GM12878 (cell line): ENCODE measurements around the gene CNGA1. TPM values are rescaled to one million over a fixed set of nuclear protein-coding genes. Genes with fewer than 3 reads are reported as not detected.

Experiments
- ATAC-seq: fragments of 200-7000 bp; cut with Tn5 transposase; 3 replicates; pipeline ENCODE4 v1.9.1; 2020; ENCODE audit warnings: mild to moderate bottlenecking, moderate library complexity
- Bru-seq: library from RNA; stranded (reverse); fragments of 400-500 nt; gene quantifications from one replicate; lab custom pipeline; 2021; lab: Mats Ljungman, UMichigan
- BruChase-seq, 2 experiments: library from RNA; stranded (reverse); fragments of 400-500 nt; gene quantifications; one replicate each; lab custom pipeline; 2021; lab: Mats Ljungman, UMichigan
- BruUV-seq: library from RNA; stranded (reverse); fragments of 400-500 nt; replicated peaks from 2 replicates; lab custom pipeline; 2021; lab: Mats Ljungman, UMichigan
- CTCF ChIA-PET: fragments of 300-600 bp; sonication (Branson Sonifier 250); formaldehyde crosslinking; extraction: SDS; loops from one replicate; lab custom pipeline; 2021; ENCODE audit warnings: inconsistent platforms; lab: Yijun Ruan, JAX
- POLR2A ChIA-PET: fragments of 350-600 bp; formaldehyde crosslinking; extraction: SDS; loops from one replicate; lab custom pipeline; 2021; ENCODE audit warnings: inconsistent platforms; lab: Charles Lee
- RAD21 ChIA-PET: fragments of 300-600 bp; sonication (Branson Sonifier 250); formaldehyde crosslinking; loops from one replicate; lab custom pipeline; 2023; ENCODE audit warnings: antibody characterized with exemption; ENCODE audit not compliant: unreplicated experiment; lab: Charles Lee
- SMC1A ChIA-PET: fragments of 300-600 bp; sonication (Branson Sonifier 250); formaldehyde crosslinking; loops from one replicate; lab custom pipeline; 2023; ENCODE audit not compliant: unreplicated experiment, uncharacterized antibody; lab: Charles Lee
- DNase-seq: peaks from one replicate; pipeline ENCODE4 v3.0.0-alpha.2; 2011; ENCODE audit warnings: low read depth, low spot score
- FAIRE-seq: peaks from 3 replicates; lab custom pipeline; 2011; peaks lifted over from hg19 to GRCh38; lab: Jason Lieb, UNC
- H2AFZ ChIP-seq: 2 replicates; pipeline ENCODE4 v1.6.0; 2011; ENCODE audit warnings: low read depth, low read length, control low read depth; ENCODE audit not compliant: control insufficient read depth
- H3K27ac ChIP-seq: 2 replicates; pipeline ENCODE4 v1.5.1; 2011; ENCODE audit warnings: control low read depth; ENCODE audit not compliant: control insufficient read depth, insufficient read depth
- H3K27me3 ChIP-seq, 2 experiments: replicated peaks in 1 of 2; 2 replicates each; pipeline versions ENCODE4 v1.6.0 to v1.6.1; 2011; ENCODE audit warnings: low read length in 1 of 2; ENCODE audit not compliant: control insufficient read depth in 2 of 2, insufficient read depth in 2 of 2
- H3K36me3 ChIP-seq, 2 experiments: 2 replicates each; pipeline ENCODE4 v1.5.1; 2011; ENCODE audit warnings: low read length in 1 of 2; ENCODE audit not compliant: control insufficient read depth in 2 of 2, insufficient read depth in 2 of 2
- H3K4me1 ChIP-seq: 2 replicates; pipeline ENCODE4 v1.6.1; 2011; ENCODE audit warnings: mild to moderate bottlenecking, low read length, moderate library complexity, mixed read lengths; ENCODE audit not compliant: control insufficient read depth, insufficient read depth
- H3K4me2 ChIP-seq: 2 replicates; pipeline ENCODE4 v1.6.0; 2011; ENCODE audit warnings: control low read depth; ENCODE audit not compliant: control insufficient read depth, insufficient read depth
- H3K4me3 ChIP-seq: fragments of 200-600 bp; sonication (generic); 2 replicates; pipeline ENCODE4 v1.5.1; 2016
- H3K79me2 ChIP-seq: 2 replicates; pipeline ENCODE4 v1.6.0; 2011; ENCODE audit warnings: low read length; ENCODE audit not compliant: control insufficient read depth, insufficient read depth
- H3K9ac ChIP-seq: 2 replicates; pipeline ENCODE4 v1.8.0; 2011; ENCODE audit warnings: low read length, control low read depth, mixed read lengths; ENCODE audit not compliant: control insufficient read depth, insufficient read depth
- H3K9me3 ChIP-seq: replicated peaks from 3 replicates; pipeline ENCODE4 v1.5.1; 2011; ENCODE audit warnings: mild to moderate bottlenecking, low read length; ENCODE audit not compliant: control insufficient read depth, insufficient read depth
- H4K20me1 ChIP-seq: 2 replicates; pipeline ENCODE4 v1.6.0; 2011; ENCODE audit not compliant: control insufficient read depth, insufficient read depth
- BACH1 ChIP-seq: fragments of 450-650 bp; IDR thresholded peaks from 2 replicates; pipeline ENCODE4 v1.6.1; 2017; ENCODE audit warnings: mild to moderate bottlenecking, borderline replicate concordance
- DPF2 ChIP-seq: fragments of 450-650 bp; IDR thresholded peaks from 2 replicates; pipeline ENCODE4 v1.6.1; 2017; ENCODE audit warnings: mild to moderate bottlenecking
- ETV6 ChIP-seq, 2 experiments: fragments of 450-650 bp in 1 of 2; IDR thresholded peaks in 1 of 2; conservative IDR thresholded peaks in 1 of 2; 2 replicates each; pipeline ENCODE4 v1.6.1; 2014; ENCODE audit warnings: antibody characterized with exemption in 1 of 2, borderline replicate concordance in 1 of 2, low read depth in 1 of 2, mild to moderate bottlenecking in 1 of 2, moderate library complexity in 1 of 2
- FOXK2 ChIP-seq: fragments of 450-650 bp; IDR thresholded peaks from 2 replicates; pipeline ENCODE4 v1.6.1; 2017; ENCODE audit warnings: mild to moderate bottlenecking, moderate library complexity
- HDAC6 ChIP-seq: fragments of 200-600 bp; sonication (generic); IDR thresholded peaks from one replicate; pipeline ENCODE4 v1.8.0; 2017; ENCODE audit warnings: antibody characterized with exemption; ENCODE audit not compliant: unreplicated experiment
- HDGF ChIP-seq: fragments of 450-650 bp; IDR thresholded peaks from 2 replicates; pipeline ENCODE4 v1.6.1; 2016; ENCODE audit warnings: antibody characterized with exemption
- IKZF2 ChIP-seq, 2 experiments: fragments of 450-650 bp; IDR thresholded peaks; 2 replicates each; pipeline ENCODE4 v1.6.1; 2017; ENCODE audit warnings: mild to moderate bottlenecking in 2 of 2, moderate library complexity in 2 of 2
- POLR2A ChIP-seq: IDR thresholded peaks from 2 replicates; pipeline ENCODE4 v1.6.1; 2011; ENCODE audit warnings: low read depth, mild to moderate bottlenecking, low read length
- POLR2AphosphoS2 ChIP-seq: IDR thresholded peaks from 2 replicates; pipeline ENCODE4 v1.6.1; 2011; ENCODE audit warnings: low read depth, mild to moderate bottlenecking, low read length, improper control_type of control experiment, moderate library complexity
- RAD21 ChIP-seq: IDR thresholded peaks from 2 replicates; pipeline ENCODE4 v1.6.1; 2011; ENCODE audit warnings: mild to moderate bottlenecking, low read depth, low read length, moderate library complexity; ENCODE audit not compliant: insufficient read depth
- TAF1 ChIP-seq: IDR thresholded peaks from 2 replicates; pipeline ENCODE4 v1.6.1; 2011; ENCODE audit warnings: mild to moderate bottlenecking, low read depth, low read length, borderline replicate concordance
- WGBS: methylation state at CpG from one replicate; pipeline ENCODE4 v1.1.6; 2016; ENCODE audit warnings: low lambda C conversion rate; ENCODE audit not compliant: insufficient replicate concordance, insufficient coverage; ENCODE audit errors: missing lambda C conversion rate; 5-methylcytosine and 5-hydroxymethylcytosine counted together
- in situ Hi-C: fragments of 300-500 bp; cut with MboI; formaldehyde crosslinking; loops from 9 replicates; pipeline ENCODE4 v1.14.3; 2018; ENCODE audit warnings: mixed read lengths
- intact Hi-C: fragments of 100-400 bp; cut with micrococcal nuclease; formaldehyde crosslinking; loops from one replicate; pipeline ENCODE4 v1.14.2; 2022; ENCODE audit not compliant: unreplicated experiment
- long read RNA-seq, 2 experiments: library from polyadenylated mRNA; unstranded; transcript quantifications; one replicate each; pipeline ENCODE4 v2.0.0, GENCODE V29; 2019 to 2020
- polyA minus RNA-seq, 3 experiments: library from RNA; depleted of rRNA, polyadenylated mRNA; stranded (reverse); fragments of >200 nt; gene quantifications; 2 replicates each; pipeline ENCODE4 v1.2.3, GENCODE V29; 2011
- polyA plus RNA-seq, 11 experiments: library from polyadenylated mRNA; depleted of rRNA in 4 of 11; unstranded in 6 of 11; stranded (reverse) in 5 of 11; fragments of >200 nt; fragmentation: Nextera tagmentation in 4 of 11; fragmentation: Illumina TruSeq in 1 of 11; extraction: Ambion mirVana in 4 of 11; extraction: Trizol in 1 of 11; gene quantifications; 1 replicate in 1 of 11; 2 replicates in 10 of 11; pipeline versions ENCODE4 v1.2.1 to v1.2.3, GENCODE V29; 2011 to 2016; ENCODE audit warnings: inconsistent platforms in 2 of 11, missing spikeins in 2 of 11, low read depth in 1 of 11
- total RNA-seq, 4 experiments: library from RNA; depleted of rRNA in 3 of 4; stranded (reverse); fragments of >200 nt in 3 of 4; fragmentation: Illumina TruSeq in 1 of 4; extraction: Trizol in 1 of 4; gene quantifications; 2 replicates each; pipeline versions ENCODE4 v1.2.1 to v1.2.3, GENCODE V29; 2013 to 2021
- TF ChIP-seq, protein P1 (sequence below): fragments of 450-650 bp; IDR thresholded peaks from 2 replicates; pipeline ENCODE4 v1.6.1; 2016; ENCODE audit warnings: mild to moderate bottlenecking, moderate library complexity, borderline replicate concordance
- TF ChIP-seq, protein P2 (sequence below): fragments of 150-350 bp; IDR thresholded peaks from 2 replicates; pipeline ENCODE4 v1.6.1; 2014; ENCODE audit warnings: mild to moderate bottlenecking, low read depth, low read length

The CNGA1 gene
- total RNA-seq (2013; cell fraction: nucleolus; rRNA removed): 4.8 and 5.0 TPM in 2 replicates
- total RNA-seq (2014; rRNA removed): 8.7 and 14.2 TPM in 2 replicates
- 4.5 and 4.7 TPM in 2 replicates for total RNA-seq (2014; rRNA removed; fragmentation: Illumina TruSeq; extraction: Trizol)
- 4.8 and 5.1 TPM in 2 replicates for total RNA-seq (2021)
- 1.4 TPM for polyA plus RNA-seq (2011; ENCODE audit: low read depth)
- 0.32 and 0.38 TPM in 2 replicates for polyA plus RNA-seq (2011; rRNA removed)
- 0.10 and 0.48 TPM in 2 replicates for polyA plus RNA-seq (2011; cell fraction: cytosol; rRNA removed)
- 0.20 and 0.30 TPM in 2 replicates for polyA plus RNA-seq (2011; cell fraction: nucleus; rRNA removed)
- polyA plus RNA-seq (2012): 3.3 and 3.4 TPM in 2 replicates
- 3.4 and 5.1 TPM in 2 replicates for polyA plus RNA-seq (2014; fragmentation: Illumina TruSeq; extraction: Trizol)
- 1 to 10 TPM; 7.9 to 8.9 TPM for polyA plus RNA-seq (2014; fragmentation: Nextera tagmentation; extraction: Ambion mirVana)
- polyA plus RNA-seq (2014; rRNA removed): 6.0 and 6.9 TPM in 2 replicates
- polyA plus RNA-seq (2016; fragmentation: Nextera tagmentation; extraction: Ambion mirVana): 1 to 10 TPM; 3.9 to 5.1 TPM
- polyA minus RNA-seq (2011; rRNA and poly(A)+ RNA removed): 0.95 TPM in 1 of 2 replicates, not detected in the other
- 1.0 TPM in 1 of 2 replicates, not detected in the other for polyA minus RNA-seq (2011; cell fraction: cytosol; rRNA and poly(A)+ RNA removed)
- not detected in 2 replicates for polyA minus RNA-seq (2011; cell fraction: nucleus; rRNA and poly(A)+ RNA removed)
- Bru-seq, nascent RNA: percentile 31 among the genes with signal in this experiment
- percentile 26 among the genes with signal in this experiment for BruChase-seq, experiment 1, labeled RNA remaining after a 6-hour chase
- percentile 26 among the genes with signal in this experiment for BruChase-seq, experiment 2, labeled RNA remaining after a 2-hour chase
- long read RNA-seq, experiment 1: 0 reads
- long read RNA-seq, experiment 2, partial matches to known transcripts: 0 of 1 reads
- long read RNA-seq, experiment 2, other reads (novel, unspliced or antisense): 1 of 1 reads

DNA sequence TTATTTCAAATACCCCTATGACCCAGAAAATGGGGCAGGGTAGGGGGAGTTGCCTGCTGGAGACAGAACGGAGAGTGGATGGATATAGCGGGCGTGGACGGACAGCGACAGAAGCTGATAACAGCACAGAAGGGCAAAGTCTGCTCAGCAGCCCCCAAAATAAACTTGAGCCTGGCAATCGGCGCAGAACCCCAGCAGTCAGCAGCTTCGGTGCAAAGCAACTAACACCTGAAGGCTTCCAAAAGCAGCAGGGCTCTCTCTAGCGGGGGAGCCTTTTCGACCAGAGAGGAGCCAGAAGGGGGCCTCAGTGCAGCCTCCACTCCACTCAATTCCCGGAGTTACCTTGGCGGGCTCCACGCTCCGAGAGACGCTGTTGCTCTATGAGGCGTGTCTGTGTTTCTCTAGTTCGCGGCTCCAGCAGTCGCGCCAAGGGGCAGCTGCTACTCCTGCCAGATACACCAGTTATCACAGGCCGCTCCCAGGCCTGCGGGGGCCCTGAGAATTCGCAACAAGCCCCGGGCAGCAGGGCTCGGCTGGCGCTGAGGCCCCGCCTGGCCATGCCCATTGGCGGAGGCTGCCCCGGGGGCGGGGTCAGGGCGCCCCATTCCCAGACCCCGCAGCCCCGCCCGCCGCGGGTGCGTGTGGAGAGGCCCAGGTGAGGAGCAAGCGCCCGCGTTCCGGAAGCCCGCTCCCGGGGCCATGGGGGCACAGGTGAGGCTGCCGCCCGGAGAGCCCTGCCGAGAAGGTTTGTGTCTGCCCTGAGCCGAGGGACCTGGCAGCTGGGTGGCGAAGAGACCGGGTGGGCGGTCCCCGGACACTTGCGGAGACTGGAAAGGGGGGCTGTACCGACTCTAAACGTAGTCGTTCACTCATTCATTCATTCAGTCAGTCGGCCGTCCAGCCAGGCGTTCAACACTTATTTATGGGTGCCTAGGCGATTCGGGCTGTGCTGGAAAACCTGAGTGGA is at the start of gene CNGA1, which contains the start of gene NIPAL1:
TSS of gene CNGA1 (minus strand) at position 541 of the 967 bp plus-strand sequence. CDS start 63,992 bp downstream, outside the sequence.
TSS of gene NIPAL1 (plus strand) at position 632 of the 967 bp plus-strand sequence. CDS start at position 700, 68 bp downstream.
- in situ Hi-C loops: no loop called here
- 8% methylated on average over 57 of the region's 60 CpGs for WGBS
- ChIA-PET SMC1A (no interaction called here), RAD21 (interaction anchor here (1.5 kb wide), 1 partner anchor 31 kb away, joined by 4 read pairs; no protein-coding TSS in a partner anchor), CTCF (interaction anchor here (0.6 to 1.7 kb wide), 5 partner anchors 14 to 71 kb away, joined by 3 to 7 read pairs (median 4); no protein-coding TSS in a partner anchor), POLR2A (no interaction called here)
- Histone ChIP-seq H3K9ac (peak within 1 kb of the TSS; percentile 65), H3K4me1 (no peaks in the 10 kb centered on the region), H3K79me2 (no peaks in the 10 kb centered on the region), H3K27ac (peak within 1 kb of the TSS; percentile 30; the same call in 1 of the 2 replicates), H3K9me3 (no peaks in the 10 kb centered on the region; the same call in 2 of the 3 replicates), H4K20me1 (no peaks in the 10 kb centered on the region), H3K4me3 (peak within 1 kb of the TSS; percentile 89), H3K4me2 (peak within 1 kb of the TSS; percentile 96), H3K27me3 (no peaks in the 10 kb centered on the region; a peak in 1 of 4 replicates), H2AFZ (peak within 1 kb of the TSS; percentile 85), H3K36me3 (no peaks in the 10 kb centered on the region)
- ATAC-seq: peak; percentile 95
- FAIRE-seq: peak; percentile 66
- intact Hi-C loops: loop anchor here (1.0 kb wide), 1 partner anchor 71 kb away; no protein-coding TSS in a partner anchor
- no peak for DNase-seq
- BruUV-seq: no TSS peak
- TF ChIP-seq POLR2AphosphoS2: no peak
- no peak for TF ChIP-seq BACH1
- TF ChIP-seq RAD21: peak; percentile 58
- TF ChIP-seq FOXK2: no peak
- TF ChIP-seq, protein P1, sequence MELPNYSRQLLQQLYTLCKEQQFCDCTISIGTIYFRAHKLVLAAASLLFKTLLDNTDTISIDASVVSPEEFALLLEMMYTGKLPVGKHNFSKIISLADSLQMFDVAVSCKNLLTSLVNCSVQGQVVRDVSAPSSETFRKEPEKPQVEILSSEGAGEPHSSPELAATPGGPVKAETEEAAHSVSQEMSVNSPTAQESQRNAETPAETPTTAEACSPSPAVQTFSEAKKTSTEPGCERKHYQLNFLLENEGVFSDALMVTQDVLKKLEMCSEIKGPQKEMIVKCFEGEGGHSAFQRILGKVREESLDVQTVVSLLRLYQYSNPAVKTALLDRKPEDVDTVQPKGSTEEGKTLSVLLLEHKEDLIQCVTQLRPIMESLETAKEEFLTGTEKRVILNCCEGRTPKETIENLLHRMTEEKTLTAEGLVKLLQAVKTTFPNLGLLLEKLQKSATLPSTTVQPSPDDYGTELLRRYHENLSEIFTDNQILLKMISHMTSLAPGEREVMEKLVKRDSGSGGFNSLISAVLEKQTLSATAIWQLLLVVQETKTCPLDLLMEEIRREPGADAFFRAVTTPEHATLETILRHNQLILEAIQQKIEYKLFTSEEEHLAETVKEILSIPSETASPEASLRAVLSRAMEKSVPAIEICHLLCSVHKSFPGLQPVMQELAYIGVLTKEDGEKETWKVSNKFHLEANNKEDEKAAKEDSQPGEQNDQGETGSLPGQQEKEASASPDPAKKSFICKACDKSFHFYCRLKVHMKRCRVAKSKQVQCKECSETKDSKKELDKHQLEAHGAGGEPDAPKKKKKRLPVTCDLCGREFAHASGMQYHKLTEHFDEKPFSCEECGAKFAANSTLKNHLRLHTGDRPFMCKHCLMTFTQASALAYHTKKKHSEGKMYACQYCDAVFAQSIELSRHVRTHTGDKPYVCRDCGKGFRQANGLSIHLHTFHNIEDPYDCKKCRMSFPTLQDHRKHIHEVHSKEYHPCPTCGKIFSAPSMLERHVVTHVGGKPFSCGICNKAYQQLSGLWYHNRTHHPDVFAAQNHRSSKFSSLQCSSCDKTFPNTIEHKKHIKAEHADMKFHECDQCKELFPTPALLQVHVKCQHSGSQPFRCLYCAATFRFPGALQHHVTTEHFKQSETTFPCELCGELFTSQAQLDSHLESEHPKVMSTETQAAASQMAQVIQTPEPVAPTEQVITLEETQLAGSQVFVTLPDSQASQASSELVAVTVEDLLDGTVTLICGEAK: no peak
- TF ChIP-seq HDAC6: no peak
- no peak for TF ChIP-seq DPF2
- peak; percentile 63 for TF ChIP-seq POLR2A
- TF ChIP-seq ETV6 (conservative IDR thresholded peaks at IDR 0.05 in 1 of 2, IDR thresholded peaks at IDR 0.05 in 1 of 2; ENCODE audit: borderline replicate concordance in 1 of 2, low read depth in 1 of 2): no peak
- no peak for TF ChIP-seq HDGF
- peak; percentile 31; the same call in 1 of the 2 replicates for TF ChIP-seq TAF1
- TF ChIP-seq, protein P2, sequence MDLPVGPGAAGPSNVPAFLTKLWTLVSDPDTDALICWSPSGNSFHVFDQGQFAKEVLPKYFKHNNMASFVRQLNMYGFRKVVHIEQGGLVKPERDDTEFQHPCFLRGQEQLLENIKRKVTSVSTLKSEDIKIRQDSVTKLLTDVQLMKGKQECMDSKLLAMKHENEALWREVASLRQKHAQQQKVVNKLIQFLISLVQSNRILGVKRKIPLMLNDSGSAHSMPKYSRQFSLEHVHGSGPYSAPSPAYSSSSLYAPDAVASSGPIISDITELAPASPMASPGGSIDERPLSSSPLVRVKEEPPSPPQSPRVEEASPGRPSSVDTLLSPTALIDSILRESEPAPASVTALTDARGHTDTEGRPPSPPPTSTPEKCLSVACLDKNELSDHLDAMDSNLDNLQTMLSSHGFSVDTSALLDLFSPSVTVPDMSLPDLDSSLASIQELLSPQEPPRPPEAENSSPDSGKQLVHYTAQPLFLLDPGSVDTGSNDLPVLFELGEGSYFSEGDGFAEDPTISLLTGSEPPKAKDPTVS: no peak
- TF ChIP-seq IKZF2 (IDR thresholded peaks at IDR 0.05): no peak
